NCI-H128 (cell line): ENCODE data around the gene DCTN4.

Source experiments
- DNase-seq: peaks from one replicate; lab custom pipeline; 2025; ENCODE audit not compliant: unreplicated experiment; lab: John Stamatoyannopoulos, UW

DCTN4 gene

DNA sequence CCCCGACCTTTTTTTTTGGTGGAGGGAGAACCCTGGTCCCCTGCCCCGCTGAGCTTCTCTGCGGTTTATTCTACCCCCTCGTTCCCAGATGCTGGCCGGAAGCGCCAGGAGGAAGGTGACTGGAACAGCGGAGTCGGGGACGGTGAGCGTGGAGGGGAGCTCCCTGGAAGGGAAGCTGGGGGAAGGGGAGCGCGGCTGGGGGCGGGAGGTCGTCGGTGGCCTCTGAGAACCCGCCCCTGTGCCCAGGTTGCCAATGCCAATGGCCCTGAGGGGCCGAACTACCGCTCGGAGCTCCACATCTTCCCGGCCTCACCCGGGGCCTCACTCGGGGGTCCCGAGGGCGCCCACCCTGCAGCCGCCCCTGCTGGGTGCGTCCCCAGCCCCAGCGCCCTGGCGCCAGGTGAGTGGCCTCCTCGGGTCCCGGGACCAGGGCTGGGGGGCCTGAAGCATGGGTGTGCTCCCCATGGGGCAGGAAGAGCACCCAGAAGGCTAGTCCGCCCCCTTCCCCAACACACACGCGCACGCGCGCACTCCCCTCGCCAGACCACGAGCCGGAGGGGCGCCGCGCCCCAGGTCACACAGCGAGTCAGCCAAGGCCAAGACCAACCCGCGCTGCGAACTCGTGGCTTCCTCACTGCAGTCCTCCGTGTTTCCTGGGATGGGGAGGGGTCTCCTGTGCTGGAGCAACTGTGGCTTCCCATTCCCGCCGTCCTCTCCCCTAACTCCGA, 87.1 kb downstream of the DCTN4 start:
- no peak for DNase-seq

DNA sequence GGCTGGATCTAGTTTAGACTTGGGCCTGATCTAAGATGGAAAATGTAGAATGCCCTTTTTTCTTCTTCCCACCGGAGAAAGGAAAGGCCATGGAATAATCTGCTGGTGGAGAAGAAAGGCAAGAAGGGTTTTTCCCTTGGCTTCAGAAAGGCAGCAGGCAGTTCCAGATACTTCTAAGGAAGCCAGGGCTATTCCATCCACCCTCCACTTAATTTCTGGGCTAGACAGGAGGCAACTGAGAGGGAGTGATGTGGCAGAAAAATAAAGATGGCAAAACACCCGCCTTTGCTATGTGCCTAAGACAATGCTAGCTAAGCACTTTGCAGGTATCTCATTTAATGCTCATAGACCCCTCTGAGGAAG, 87.9 kb downstream of the DCTN4 start:
- no peak for DNase-seq

DNA sequence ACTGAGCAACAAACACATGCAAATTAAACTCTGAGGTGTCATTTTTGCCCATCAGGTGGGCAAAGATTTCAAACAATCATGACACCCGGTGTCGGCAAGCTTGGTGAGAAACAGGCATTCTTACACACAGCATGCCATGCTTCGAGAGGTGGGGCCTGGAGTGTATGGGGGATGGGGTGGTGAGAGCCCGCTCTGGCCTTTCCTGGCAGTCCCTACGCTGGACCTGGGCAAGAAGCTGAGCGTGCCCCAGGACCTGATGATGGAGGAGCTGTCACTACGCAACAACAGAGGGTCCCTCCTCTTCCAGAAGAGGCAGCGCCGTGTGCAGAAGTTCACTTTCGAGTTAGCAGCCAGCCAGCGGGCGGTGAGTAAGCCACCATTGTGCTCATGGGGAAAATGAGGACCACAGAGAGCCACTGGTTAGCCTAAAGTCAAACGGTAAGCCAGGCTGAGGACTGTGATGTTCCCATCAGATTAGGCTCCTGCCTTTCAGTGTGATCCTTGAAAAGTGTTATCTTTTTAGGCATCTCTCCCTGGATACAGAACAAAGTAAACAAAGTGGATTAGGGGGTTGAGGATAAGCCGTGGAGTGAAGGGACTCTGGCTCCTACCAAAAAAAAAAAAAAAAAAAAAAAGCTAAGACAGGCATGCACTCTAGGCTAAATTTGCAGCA, 88.4 kb downstream of the DCTN4 start:
- DNase-seq: no peak

DNA sequence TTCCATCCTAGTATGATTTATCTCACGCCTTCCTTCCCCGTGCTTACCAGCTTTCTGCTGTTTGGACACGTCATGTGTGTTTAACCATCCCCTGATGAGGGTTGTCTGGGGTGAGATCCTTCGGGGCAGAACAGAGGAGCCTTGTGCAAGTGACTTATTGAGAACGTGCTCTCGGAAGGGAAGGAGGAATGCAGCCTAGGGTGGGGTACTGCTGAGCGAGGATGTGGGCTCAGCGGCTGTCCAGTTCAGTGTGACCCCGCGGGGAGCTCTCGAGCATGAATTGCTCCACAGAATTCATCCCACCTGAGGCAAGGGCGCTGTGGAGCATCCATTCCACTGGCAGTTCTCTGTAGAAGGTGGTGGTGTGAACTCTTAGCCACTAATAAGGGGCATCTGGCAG, 93.8 kb downstream of the DCTN4 start:
- no peak for DNase-seq

DNA sequence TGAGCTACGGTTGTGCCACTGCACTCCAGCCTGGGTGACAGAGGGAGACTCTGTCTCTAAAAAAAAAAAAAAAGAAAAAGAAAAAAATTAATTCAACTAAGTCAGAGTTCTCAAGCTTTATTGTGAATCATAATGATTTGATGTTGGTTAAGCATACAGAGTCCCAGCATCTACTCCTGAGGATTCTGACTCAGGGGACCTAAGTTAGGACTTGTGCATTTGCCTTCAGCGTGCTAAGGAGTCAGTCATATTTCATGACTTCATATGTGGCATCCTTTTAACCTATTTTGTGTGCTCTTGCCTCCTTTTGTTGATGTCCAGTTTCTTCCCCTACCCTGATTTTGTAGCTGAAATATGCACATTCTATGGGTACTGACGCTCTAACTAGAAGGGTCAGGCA, 94.9 kb downstream of the DCTN4 start:
- no peak for DNase-seq

DNA sequence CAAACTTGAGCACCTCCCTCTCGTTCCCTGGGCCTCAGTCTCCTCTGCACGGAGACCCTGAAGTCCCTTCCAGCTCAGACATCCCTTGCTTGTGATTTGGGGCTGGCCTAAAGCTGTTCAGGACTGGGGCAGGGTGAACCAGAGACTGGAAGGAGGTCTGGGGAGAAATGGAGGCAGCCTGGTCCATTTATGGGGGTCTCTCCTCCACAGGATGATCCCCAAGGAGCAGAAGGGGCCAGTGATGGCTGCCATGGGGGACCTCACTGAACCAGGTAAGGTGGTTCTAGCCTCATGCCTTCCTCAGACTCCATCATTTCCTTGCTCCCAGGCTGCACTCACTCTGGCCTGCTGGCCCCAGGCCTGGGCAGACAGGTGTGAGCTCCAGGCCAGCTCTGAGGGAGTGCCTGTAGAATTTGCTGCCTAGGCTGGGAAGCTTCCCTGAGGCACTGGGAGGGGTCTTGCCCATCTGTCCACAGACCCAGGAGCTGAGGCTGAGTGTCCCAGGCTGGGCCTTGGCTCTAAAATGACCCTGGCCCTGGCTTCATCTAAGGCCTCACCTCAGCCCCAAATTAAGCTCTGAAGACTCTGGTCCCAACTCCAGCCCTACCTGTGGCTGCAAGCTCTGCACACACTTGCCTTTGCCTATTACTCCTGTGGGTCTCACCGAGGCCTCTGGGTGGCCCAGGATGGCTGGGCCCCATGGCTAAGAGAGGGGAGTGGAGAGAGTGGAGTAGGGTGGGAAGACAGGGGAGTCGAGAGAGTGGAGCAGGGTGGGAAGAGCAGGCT, 95.9 kb downstream of the DCTN4 start:
- DNase-seq: no peak

DNA sequence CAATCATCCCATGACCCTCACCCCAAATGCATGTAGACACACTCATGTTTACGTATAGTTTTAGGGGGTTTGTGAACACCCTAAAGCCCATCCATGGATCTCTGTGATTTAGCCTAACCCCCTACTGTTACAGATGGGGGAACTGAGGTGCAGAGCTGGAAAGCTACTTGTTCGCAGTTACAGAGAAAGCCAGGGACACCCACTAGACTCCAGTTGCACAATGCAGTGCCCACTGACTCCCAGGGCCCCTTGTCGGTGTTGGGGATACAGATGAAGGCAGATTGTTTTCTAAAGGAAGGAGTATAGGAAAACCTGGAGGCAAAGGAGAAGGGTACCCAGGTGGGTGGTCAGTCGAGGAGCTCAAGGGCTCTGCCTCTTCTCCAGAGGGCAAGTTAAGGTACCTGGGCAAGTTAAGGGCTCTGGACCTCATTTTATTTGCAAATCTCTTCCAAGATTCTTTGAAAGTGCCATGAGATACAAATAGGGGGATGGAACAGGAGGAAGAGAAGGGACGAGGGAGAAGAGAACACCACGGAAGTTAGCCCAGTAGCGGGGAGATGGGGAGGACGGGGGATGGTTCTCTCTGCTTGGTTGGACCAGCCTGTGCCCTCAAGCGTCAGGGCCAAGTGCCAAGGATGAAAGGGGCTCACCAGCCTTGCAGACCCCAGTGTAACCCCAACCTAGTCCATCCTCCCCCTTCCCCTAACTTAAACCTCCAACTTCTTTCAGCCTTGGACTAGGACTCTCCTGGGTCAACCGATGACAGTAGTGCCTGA, 96.8 kb downstream of the DCTN4 start:
- DNase-seq: no peak

DNA sequence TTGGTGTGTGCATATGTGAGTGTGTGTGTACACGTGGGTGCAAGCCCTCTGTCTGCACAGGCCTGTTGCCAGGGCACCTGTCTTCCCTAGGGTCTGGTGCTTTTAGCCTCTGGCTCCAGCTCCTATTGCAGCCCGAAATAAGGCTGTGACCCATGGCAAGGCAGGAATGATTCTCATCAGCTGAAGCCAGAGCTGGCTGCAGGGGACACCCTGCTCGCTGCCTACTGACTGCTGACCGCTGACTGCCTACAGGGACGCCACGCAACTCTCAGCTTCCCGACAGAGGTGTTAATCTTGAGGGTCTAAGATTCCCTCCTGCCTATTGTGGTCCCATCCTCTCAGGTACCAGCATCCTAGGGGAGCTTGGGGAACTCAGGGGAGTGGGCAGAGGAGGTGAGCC, 97.7 kb downstream of the DCTN4 start, which contains the start of gene MYOZ3:
Gene MYOZ3 (plus strand): TSS at position 166 of the 400 bp plus-strand sequence. CDS start 1,691 bp downstream, outside the sequence.
- DNase-seq: no peak

DNA sequence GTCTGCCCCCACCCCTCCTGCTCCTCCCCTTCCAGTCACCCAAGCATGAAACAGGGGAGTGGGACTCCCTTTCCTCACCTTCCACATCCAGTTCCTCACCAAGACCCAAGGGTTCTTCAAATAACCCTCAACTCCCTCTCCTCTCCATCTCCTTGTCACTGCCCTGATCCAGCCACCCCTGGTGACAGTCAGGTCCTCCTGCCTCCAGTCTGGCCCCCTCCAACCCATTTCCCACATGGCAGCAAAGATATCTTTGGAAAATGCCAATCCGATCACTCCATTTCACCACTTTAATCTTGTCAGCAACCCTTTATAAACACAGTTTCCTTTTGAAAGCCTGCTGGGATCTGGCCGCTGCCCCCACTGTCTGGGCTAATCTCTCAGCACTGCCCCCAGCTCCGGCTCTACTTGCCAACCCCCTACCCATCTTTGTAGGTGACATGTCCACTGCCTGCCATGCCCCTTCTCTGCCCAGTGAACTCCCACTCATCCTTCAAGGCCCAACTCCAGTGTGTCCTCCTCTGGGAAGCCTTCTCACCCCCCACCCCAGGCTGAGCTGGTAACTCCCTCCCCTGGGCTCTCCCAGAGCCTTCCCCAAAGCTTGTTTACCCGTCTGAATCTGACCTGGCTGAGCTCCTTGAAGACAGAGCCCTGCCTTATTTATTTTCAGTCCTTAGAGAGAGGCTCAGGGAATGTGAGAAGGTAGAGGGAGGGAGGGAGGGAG, 98.5 kb downstream of the DCTN4 start:
- no peak for DNase-seq

DNA sequence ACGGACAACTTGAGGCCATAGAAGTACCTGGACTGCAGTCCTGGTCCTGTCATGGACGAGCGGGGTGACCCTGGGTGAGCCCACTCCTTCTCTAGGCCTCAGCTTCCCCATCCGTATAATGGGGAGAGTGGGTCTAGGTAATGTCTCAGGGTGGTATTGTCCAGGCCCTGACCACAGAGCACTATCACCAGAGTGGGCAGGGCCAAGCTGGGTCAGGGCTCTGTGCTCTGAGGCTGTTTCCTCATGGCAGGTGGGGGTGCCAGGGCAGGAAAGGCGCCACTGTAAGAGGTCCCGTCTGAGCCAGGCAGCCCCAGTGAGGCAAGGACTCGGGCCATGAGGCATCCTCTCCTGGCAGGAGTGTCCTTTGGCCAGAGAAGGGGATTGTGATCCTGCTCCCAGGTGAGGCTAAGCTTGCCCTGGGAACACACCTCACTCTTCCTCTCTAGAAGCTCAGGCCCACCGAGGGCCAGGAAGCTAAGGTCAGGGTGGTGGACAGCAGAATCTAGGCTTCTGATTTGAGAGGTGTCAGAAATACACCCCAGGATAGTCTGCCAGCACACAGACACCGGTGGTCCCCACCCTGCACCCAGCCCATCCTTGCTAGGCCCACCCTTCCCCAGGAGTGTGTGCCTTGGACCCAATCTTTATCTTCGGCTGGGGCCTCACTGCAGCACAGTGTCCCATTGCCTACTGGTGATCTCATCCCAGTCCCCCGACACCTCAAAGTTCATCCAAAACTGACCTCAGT, 99.3 kb downstream of the DCTN4 start:
- DNase-seq: no peak

DNA sequence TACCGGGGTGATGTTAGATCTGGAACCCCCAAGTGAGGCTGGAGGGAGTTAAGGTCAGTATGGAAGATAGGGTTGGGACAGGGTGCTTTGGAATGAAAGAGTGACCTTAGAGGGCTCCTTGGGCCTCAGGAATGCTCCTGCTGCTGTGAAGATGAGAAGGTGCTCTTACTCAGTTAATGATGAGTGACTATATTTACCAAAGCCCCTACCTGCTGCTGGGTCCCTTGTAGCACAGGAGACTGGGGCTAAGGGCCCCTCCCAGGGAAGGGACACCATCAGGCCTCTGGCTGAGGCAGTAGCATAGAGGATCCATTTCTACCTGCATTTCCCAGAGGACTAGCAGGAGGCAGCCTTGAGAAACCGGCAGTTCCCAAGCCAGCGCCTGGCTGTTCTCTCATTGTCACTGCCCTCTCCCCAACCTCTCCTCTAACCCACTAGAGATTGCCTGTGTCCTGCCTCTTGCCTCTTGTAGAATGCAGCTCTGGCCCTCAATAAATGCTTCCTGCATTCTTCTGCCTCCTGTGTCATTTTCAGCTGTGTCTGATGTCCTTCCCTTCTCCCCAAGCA, 100.0 kb downstream of the DCTN4 start:
- DNase-seq: no peak
